DOHH2 (cell line): Measurements from ENCODE around the gene CYB5RL.

ENCODE experiments used
- H3F3A ChIP-seq: fragments of 200-600 bp; sonication (generic), shearing (Covaris generic); 2 replicates; pipeline ENCODE4 v1.6.0; 2016; ENCODE audit warnings: antibody characterized with exemption, mild to moderate bottlenecking; ENCODE audit not compliant: control insufficient read depth, insufficient read depth
- H3K27ac ChIP-seq: fragments of 200-600 bp; sonication (generic); 2 replicates; pipeline ENCODE4 v1.5.1; 2014; ENCODE audit warnings: low read depth, mild to moderate bottlenecking, low read length, moderate library complexity
- H3K27me3 ChIP-seq: fragments of 200-600 bp; sonication (generic); 2 replicates; pipeline ENCODE4 v1.6.1; 2014; ENCODE audit warnings: mild to moderate bottlenecking, low read length, mixed read lengths; ENCODE audit not compliant: control insufficient read depth
- H3K36me3 ChIP-seq: fragments of 200-600 bp; sonication (generic); 2 replicates; pipeline ENCODE4 v1.6.1; 2014; ENCODE audit warnings: mild to moderate bottlenecking, low read length, moderate library complexity, mixed read lengths; ENCODE audit not compliant: control insufficient read depth
- H3K4me1 ChIP-seq: fragments of 200-600 bp; sonication (generic); 2 replicates; pipeline ENCODE4 v1.6.1; 2014; ENCODE audit warnings: mild to moderate bottlenecking, low read length, mixed read lengths; ENCODE audit not compliant: control insufficient read depth
- H3K4me2 ChIP-seq: fragments of 200-600 bp; sonication (generic); 2 replicates; pipeline ENCODE4 v1.6.0; 2014; ENCODE audit warnings: mild to moderate bottlenecking, low read length, moderate library complexity
- H3K4me3 ChIP-seq: fragments of 200-600 bp; sonication (generic); 2 replicates; pipeline ENCODE4 v1.5.1; 2014; ENCODE audit warnings: mild to moderate bottlenecking, low read length, mixed read lengths
- H3K79me2 ChIP-seq: fragments of 200-600 bp; sonication (generic); 2 replicates; pipeline ENCODE4 v1.6.1; 2014; ENCODE audit warnings: mild to moderate bottlenecking, low read length, mixed read lengths; ENCODE audit not compliant: control insufficient read depth
- H3K9me2 ChIP-seq: fragments of 200-600 bp; sonication (generic); replicated peaks from 2 replicates; pipeline ENCODE4 v1.6.1; 2014; ENCODE audit warnings: mild to moderate bottlenecking, low read length, mixed read lengths; ENCODE audit not compliant: control insufficient read depth
- H3K9me3 ChIP-seq: fragments of 200-600 bp; sonication (generic); 2 replicates; pipeline ENCODE4 v1.6.1; 2014; ENCODE audit warnings: antibody characterized with exemption, low read length, mixed read lengths; ENCODE audit not compliant: control insufficient read depth, insufficient read depth
- H4K20me1 ChIP-seq: fragments of 200-600 bp; sonication (generic); 2 replicates; pipeline ENCODE4 v1.6.0; 2014; ENCODE audit warnings: low read depth, mild to moderate bottlenecking, antibody characterized with exemption, low read length, moderate library complexity; ENCODE audit not compliant: control insufficient read depth, insufficient read depth
- EZH2phosphoT487 ChIP-seq: fragments of 200-600 bp; sonication (generic); IDR thresholded peaks from 2 replicates; pipeline ENCODE4 v1.6.1; 2017; ENCODE audit warnings: borderline replicate concordance, mild to moderate bottlenecking, antibody characterized with exemption, low read length, moderate library complexity, mixed read lengths
- TF ChIP-seq, protein P1 (sequence below): fragments of 200-600 bp; sonication (generic); IDR thresholded peaks from one replicate; pipeline ENCODE4 v1.5.1; 2014; ENCODE audit warnings: antibody characterized with exemption, mild to moderate bottlenecking, low read depth, low read length; ENCODE audit not compliant: poor library complexity, severe bottlenecking

The CYB5RL gene

DNA sequence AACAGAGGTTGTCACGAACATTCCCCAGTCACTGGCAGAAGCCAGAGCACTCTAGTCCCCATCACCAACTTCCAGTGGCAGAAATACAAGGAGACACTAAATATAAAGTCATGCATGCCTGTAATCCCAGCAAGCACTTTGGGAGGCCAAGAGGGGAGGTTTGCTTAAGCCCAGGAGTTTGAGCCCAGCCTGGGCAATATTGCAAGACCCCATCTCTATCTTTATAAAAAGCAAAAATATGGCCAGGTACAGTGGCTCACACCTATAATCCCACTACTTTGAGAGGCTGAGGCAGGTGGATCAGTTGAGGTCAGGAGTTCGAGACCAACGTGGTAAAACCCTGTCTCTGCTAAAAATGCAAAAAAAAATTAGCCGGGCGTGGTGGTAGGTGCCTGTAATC, 6.4 kb downstream of the CYB5RL start:
- Histone ChIP-seq H3K27ac (no peak overlapping the region), H4K20me1 (no peaks in the 10 kb centered on the region), H3K79me2 (no peaks in the 10 kb centered on the region), H3K36me3 (peaks cover 37% of the 10 kb centered on the region), H3K9me2 (no peaks in the 10 kb centered on the region), H3K4me3 (no peak overlapping the region), H3K9me3 (no peaks in the 10 kb centered on the region), H3F3A (no peaks in the 10 kb centered on the region), H3K4me2 (no peak overlapping the region), H3K4me1 (no peaks in the 10 kb centered on the region), H3K27me3 (no peaks in the 10 kb centered on the region)
- TF ChIP-seq, protein P1, sequence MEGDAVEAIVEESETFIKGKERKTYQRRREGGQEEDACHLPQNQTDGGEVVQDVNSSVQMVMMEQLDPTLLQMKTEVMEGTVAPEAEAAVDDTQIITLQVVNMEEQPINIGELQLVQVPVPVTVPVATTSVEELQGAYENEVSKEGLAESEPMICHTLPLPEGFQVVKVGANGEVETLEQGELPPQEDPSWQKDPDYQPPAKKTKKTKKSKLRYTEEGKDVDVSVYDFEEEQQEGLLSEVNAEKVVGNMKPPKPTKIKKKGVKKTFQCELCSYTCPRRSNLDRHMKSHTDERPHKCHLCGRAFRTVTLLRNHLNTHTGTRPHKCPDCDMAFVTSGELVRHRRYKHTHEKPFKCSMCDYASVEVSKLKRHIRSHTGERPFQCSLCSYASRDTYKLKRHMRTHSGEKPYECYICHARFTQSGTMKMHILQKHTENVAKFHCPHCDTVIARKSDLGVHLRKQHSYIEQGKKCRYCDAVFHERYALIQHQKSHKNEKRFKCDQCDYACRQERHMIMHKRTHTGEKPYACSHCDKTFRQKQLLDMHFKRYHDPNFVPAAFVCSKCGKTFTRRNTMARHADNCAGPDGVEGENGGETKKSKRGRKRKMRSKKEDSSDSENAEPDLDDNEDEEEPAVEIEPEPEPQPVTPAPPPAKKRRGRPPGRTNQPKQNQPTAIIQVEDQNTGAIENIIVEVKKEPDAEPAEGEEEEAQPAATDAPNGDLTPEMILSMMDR, result no peak
- TF ChIP-seq EZH2phosphoT487, result no peak

DNA sequence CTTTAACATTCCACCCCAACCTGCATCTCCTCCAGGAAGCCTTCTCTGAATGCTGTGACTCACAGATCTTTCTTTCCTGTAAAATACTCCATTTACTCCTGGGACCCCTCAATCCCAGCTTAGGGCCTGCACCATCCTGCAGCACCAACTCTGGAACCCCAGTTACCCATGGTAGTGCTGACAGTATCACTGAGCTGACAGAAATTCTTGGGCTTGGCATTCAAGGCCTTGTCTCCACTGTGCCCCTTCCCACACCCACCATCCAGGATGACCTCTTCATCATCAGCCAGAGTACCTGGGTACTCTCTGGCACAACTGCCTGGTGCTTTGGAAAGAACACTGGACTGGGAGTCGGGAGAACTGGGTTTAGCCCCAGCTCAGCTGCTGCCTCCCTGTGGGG, 8.3 kb downstream of the CYB5RL start:
- H3K9me3 ChIP-seq, result no peaks in the 10 kb centered on the region
- no peaks in the 10 kb centered on the region for H3K27me3 ChIP-seq
- H3K27ac ChIP-seq, result no peak overlapping the region
- H3F3A ChIP-seq, result no peaks in the 10 kb centered on the region
- H3K79me2 ChIP-seq, result no peaks in the 10 kb centered on the region
- H3K4me1 ChIP-seq, result no peaks in the 10 kb centered on the region
- TF ChIP-seq, protein P1, result no peak
- TF ChIP-seq EZH2phosphoT487, result no peak
- H4K20me1 ChIP-seq, result no peaks in the 10 kb centered on the region
- H3K4me2 ChIP-seq, result no peak overlapping the region
- H3K36me3 ChIP-seq, result peaks cover 39% of the 10 kb centered on the region
- H3K4me3 ChIP-seq, result no peak overlapping the region
- no peaks in the 10 kb centered on the region for H3K9me2 ChIP-seq

DNA sequence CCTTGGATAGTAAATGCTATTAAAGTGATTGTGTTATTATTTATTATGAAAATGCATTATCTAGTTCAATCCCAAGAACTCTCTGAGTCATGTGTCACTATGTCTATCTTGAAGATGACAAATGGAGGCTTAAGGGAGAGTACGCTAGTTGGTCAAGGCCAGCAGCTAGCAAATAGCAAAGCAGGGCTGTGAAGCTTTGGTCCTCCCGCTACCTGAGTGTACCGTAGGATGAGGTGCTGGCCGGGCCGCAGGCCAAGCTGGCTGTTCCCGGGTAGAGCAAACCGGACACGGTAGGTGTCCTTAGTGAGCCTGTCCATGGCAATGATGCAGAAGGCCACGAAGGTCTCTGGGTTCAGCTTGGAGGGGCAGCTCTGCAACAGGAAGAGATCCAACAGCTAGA, 9.3 kb downstream of the CYB5RL start:
- H3K9me3 ChIP-seq, result no peaks in the 10 kb centered on the region
- peaks cover 42% of the 10 kb centered on the region for H3K36me3 ChIP-seq
- H3K27ac ChIP-seq, result no peak overlapping the region
- H4K20me1 ChIP-seq, result no peaks in the 10 kb centered on the region
- H3K4me2 ChIP-seq, result no peak overlapping the region
- H3K4me1 ChIP-seq, result no peaks in the 10 kb centered on the region
- H3K79me2 ChIP-seq, result no peaks in the 10 kb centered on the region
- H3K27me3 ChIP-seq, result no peaks in the 10 kb centered on the region
- no peaks in the 10 kb centered on the region for H3F3A ChIP-seq
- no peak overlapping the region for H3K4me3 ChIP-seq
- no peak for TF ChIP-seq EZH2phosphoT487
- TF ChIP-seq, protein P1, result no peak
- H3K9me2 ChIP-seq, result no peaks in the 10 kb centered on the region

DNA sequence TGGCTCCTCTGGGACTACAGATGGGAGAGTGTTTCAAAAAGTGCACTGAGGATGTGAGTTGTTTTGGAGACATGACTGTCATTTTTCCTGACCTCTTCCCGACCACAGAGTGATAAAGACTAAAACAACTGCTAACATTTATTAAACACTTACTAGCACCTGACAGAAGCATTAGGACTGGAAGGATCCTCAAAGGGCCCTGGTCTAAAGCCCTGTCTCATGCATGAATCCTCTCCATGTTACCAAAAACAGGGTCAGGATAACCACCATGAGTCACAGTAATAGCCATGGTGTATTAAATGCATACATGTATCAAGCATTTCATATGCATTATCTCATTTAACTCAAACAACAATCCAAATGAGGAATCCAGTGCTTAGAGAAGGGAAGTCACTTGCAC, 11.5 kb downstream of the CYB5RL start:
- TF ChIP-seq, protein P1, result no peak
- TF ChIP-seq EZH2phosphoT487, result no peak
- H3K9me2 ChIP-seq, result no peaks in the 10 kb centered on the region
- no peaks in the 10 kb centered on the region for H3F3A ChIP-seq
- no peak overlapping the region for H3K27ac ChIP-seq
- no peaks in the 10 kb centered on the region for H4K20me1 ChIP-seq
- H3K4me3 ChIP-seq, result no peak overlapping the region
- no peaks in the 10 kb centered on the region for H3K4me1 ChIP-seq
- no peaks in the 10 kb centered on the region for H3K79me2 ChIP-seq
- no peaks in the 10 kb centered on the region for H3K27me3 ChIP-seq
- H3K36me3 ChIP-seq, result peaks cover 28% of the 10 kb centered on the region
- no peaks in the 10 kb centered on the region for H3K9me3 ChIP-seq
- no peak overlapping the region for H3K4me2 ChIP-seq
